ENCODE measurements around the gene ABHD17A.

The ABHD17A gene

DNA sequence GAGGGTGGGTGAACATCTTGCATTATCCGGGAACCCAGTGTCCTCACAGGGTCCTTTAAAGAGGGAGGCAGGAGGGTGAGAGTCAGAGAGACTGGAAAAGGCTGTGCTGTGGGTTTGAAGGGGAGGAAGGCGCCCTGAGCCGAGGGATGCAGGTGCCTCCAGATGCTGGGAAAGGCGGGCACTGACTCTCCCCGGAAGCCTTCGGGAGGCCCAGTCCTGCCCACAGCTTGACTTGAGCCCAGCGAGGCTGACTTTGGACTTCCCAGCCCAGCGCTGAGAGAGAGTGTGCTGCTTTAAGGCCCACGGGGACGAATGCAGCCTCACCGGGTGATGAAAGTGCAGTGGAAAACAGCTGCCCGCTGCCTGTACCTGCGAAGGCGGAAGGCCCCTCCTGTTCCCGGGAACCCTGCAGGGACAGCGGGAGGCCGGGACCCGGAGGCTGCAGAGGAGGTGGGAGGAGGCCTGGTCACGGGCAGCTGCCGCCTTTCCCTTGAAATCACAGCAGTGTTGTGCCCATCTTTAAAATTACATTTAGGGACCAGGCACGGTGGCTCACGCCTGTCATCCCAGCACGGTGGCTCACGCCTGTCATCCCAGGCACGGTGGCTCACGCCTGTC, 53.1 kb downstream of the ABHD17A start:
- no peak for DNase-seq

DNA sequence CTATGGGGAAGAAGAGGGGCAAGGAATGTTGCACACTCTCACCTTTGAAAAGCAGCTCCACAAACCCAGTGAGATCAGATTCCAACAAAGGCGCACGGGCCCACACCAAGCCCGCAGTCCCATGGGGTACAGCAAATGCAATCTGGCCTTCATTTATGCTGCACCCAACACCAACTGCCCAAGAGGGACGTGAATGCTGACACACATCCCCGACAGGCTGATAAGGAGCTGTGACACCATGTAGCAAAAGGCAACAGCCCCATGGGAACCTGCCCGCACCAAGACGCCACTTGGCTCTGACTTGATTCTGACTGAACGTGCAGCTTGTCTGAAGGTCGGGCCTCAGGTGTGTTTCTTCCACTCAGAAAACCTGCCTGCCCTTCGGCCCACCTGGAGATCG, 54.3 kb downstream of the ABHD17A start:
- no peak for DNase-seq

DNA sequence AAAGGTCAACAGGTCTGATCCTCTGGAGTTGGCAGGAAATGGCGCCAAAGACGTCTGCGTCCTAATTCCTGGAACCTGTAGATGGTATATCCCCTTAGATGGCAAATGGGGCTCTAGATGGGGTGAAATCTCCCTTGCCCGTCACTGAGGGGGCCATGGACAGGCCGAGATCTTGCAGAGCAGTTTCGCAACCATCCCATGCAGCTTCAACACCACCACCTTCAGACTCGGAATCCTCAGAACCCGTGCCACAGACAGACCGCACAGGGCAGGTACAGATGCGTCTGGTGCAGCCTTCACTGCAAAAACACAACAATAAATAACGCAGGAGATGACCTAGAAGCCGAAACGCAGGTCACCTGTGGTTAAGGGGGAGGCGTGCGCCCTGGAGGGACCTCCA, 54.7 kb downstream of the ABHD17A start:
- DNase-seq, result no peak

DNA sequence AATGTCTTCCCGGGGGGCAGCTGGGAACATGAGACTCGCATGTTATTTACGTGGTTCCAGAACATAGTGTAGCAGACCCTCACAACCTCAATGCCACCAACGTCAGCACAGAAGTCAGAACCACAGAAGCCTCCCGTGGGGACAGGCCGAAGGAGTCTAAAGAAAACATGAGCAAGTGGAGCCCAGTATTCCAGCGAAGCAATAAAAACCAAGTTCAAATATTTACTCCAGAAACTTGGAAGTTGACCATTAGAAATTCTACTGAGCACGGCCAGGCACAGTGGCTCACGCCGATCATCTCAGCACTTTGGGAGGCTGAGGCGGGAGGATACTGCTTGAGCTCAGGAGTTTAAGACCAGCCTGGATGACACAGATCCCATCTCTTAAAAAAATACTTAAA, 55.3 kb downstream of the ABHD17A start:
- no peak for DNase-seq

DNA sequence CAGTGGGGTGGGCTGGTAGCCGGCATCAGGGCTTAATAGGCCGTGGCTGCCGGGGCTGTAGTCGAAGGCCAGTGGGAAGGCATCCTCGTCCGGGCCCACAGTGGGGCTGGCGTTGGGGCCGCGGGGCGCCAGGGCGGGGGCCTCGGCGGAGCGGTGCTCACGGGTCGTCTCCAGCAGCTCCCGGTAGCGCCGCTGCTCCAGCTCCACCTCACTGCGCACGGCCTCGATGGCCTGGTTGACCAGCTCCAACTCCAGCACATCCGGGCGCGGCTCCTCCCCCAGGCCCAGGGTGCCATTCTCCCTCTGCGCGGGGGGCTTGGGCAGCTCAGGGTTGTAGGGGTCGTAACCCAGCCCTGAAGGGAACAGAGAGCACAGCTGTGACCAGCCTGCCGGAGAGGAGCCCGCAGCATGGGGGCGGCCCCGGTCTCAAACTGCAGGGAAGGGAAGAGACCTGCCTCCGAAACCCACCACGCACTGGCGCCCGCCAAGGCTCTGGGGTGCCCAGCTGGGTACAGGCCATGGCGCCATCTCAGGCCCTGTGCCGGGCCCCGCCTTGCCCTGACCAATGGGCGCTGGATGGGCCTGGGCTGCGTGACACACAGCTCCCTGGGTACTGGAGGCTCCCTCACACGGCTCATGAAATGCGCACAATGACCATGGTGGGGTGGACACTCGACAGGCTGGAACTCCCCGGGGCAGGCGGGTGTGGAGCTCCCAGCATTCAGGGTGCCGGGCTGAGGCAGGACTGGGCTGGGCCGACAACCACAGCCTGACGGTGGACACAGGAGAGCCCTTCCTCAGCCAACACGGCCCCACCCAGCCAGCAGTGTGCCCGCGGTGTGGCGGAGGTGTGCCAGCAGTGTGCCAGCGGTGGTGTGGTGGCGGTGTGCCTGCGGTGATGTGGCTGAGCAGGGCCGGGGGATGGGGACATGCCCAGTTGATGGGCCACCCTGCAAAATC, 56.7 kb downstream of the ABHD17A start:
- DNase-seq, result no peak

DNA sequence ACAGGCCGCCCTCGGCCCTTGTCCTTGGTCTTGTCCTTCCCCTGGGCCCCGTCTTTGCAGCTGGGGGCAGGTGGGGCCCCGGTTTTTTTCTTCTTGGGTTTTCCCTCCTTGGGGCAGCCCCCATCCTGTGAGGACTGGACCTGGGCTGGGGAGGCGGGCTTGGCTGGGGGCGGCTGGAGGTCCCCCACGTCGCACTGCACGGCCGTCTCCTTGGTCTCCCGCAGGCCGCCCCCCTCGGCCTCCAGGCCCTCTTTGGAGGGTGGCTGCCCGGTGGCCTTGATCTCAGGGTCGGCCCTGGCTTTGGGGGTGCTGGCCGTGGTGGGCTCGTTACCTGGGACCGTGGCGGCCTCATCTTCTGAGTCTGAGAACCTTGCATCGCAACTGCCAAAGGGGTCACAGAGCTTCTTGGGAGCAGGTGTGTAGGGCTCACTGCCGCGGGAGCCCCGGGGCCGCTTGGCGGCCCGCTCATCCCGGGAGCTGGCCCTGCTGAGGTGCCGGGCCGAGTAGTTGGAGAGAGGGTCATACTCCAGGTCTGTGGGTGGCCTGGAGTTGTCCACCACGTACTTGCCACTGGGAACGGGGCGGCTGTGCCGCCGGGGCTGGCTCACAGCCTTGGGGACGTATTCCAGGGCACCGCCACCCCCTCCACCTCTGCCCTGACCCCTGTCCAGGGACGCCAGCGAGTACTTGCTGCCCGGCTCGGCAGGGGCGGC, 57.6 kb downstream of the ABHD17A start:
- DNase-seq, result no peak
